C4-2B (cell line): Measurements from ENCODE around the gene ZG16B.

ENCODE experiments used
- H3K27ac ChIP-seq: fragments of 450-650 bp; 2 replicates; pipeline ENCODE4 v1.5.1; 2017
- CTCF ChIP-seq: fragments of 450-650 bp; conservative IDR thresholded peaks from 2 replicates; pipeline ENCODE4 v1.5.1; 2017; ENCODE audit warnings: mild to moderate bottlenecking
- ZFX ChIP-seq: fragments of 450-650 bp; IDR thresholded peaks from 2 replicates; pipeline ENCODE4 v1.6.1; 2017

The ZG16B gene

GRCh38 chr16:2840914-2841313 is 10.8 kb downstream of the ZG16B start:
- TF ChIP-seq ZFX (no peak), CTCF (no peak)
- no peak overlapping the region for H3K27ac ChIP-seq

GRCh38 chr16:2841606-2842339 is 11.7 kb downstream of the ZG16B start:
- H3K27ac ChIP-seq, result no peak overlapping the region
- TF ChIP-seq CTCF (no peak), ZFX (no peak)

DNA sequence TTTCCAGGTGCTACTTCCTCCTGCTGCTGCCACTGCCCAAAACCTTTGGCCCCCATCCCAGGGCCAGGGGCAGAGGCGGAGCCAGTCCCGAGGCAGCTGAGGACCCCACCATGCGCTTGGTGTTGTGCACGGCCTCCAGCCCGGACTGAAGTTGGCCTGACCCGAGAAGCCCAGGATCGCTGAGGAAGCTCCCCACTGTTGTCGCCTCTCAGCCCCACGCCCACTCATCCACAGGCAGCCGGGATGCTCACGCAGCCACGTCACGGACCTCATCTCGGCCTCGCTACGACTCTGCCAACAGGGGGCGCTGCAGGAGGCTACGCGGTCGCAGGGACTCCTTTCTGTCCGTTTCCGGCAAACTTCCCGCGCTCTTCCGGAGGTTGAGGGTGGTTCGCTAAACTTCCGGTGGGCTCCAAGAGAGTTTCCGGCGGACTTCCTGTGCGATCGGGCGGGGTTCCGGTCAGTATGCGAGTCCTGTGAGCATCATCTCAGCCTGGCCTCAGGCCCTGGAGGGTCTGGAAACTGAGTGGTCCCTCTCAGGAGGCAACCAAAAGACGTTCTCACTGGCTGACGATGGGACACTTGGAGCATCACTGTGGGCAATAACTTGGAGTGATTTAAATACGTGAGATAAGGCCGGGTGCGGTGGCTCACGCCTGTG is 12.4 kb downstream of the ZG16B start:
- no peak overlapping the region for H3K27ac ChIP-seq

GRCh38 chr16:2843526-2843925 is 13.4 kb downstream of the ZG16B start:
- no peak for TF ChIP-seq CTCF
- TF ChIP-seq ZFX, result no peak
- H3K27ac ChIP-seq, result no peak overlapping the region

More for the DNA sequence above, 12.4 kb downstream of the ZG16B start:
- TF ChIP-seq ZFX (no peak), CTCF (peak; percentile 58)

- no peak for TF ChIP-seq CTCF
- no peak overlapping the region for H3K27ac ChIP-seq
Observed at GRCh38 chr16:2845116-2845515, 15.0 kb downstream of the ZG16B start.

- TF ChIP-seq ZFX (no peak), CTCF (no peak)
- H3K27ac ChIP-seq, result no peak overlapping the region
Observed at GRCh38 chr16:2846511-2847310, 16.6 kb downstream of the ZG16B start.
